WERI-Rb-1 (cell line): ENCODE measurements around the gene SAG.
"Not testable (repeated sequence)": the region's sequence is repeated elsewhere in the genome, so short reads cannot be mapped to it uniquely, and the experiment has no call there.

Experiments
- DNase-seq: peaks from one replicate; pipeline ENCODE4 v3.0.0-alpha.2; 2020
- H3K27ac ChIP-seq: fragments of 250-450 bp; sonication (Bioruptor Pico); 2 replicates; pipeline ENCODE4 v1.5.1; 2020; ENCODE audit warnings: mild to moderate bottlenecking, moderate library complexity
- H3K27me3 ChIP-seq: fragments of 250-450 bp; sonication (Bioruptor Pico); 2 replicates; pipeline ENCODE4 v1.5.1; 2021; ENCODE audit warnings: mild to moderate bottlenecking, low read depth, moderate library complexity; ENCODE audit not compliant: insufficient read depth, severe bottlenecking
- H3K36me3 ChIP-seq: fragments of 250-450 bp; sonication (Bioruptor Pico); 2 replicates; pipeline ENCODE4 v1.5.1; 2020; ENCODE audit warnings: mild to moderate bottlenecking, moderate library complexity
- H3K4me3 ChIP-seq: 2 replicates; pipeline ENCODE4 v1.5.1; 2011; ENCODE audit warnings: low read depth, mild to moderate bottlenecking, control low read depth, low read length
- H3K9me3 ChIP-seq: fragments of 250-450 bp; sonication (Bioruptor Pico); 2 replicates; pipeline ENCODE4 v1.5.1; 2021; ENCODE audit warnings: mild to moderate bottlenecking, moderate library complexity; ENCODE audit not compliant: severe bottlenecking
- CTCF ChIP-seq: IDR thresholded peaks from 2 replicates; pipeline ENCODE4 v1.5.1; 2011; ENCODE audit warnings: low read depth, mild to moderate bottlenecking, control low read depth, inconsistent platforms, low read length

SAG gene

GRCh38 chr2:233334915-233335314, 27.3 kb downstream of the SAG start:
- TF ChIP-seq CTCF, result no peak
- Histone ChIP-seq H3K27me3 (no peaks in the 10 kb centered on the region), H3K27ac (no peak overlapping the region), H3K36me3 (no peaks in the 10 kb centered on the region), H3K4me3 (no peak overlapping the region), H3K9me3 (no peaks in the 10 kb centered on the region)
- DNase-seq, result no peak

GRCh38 chr2:233336091-233336490, 28.5 kb downstream of the SAG start:
- not testable (repeated sequence) for DNase-seq, H3K9me3 ChIP-seq, H3K36me3 ChIP-seq, H3K27me3 ChIP-seq, H3K4me3 ChIP-seq, H3K27ac ChIP-seq

DNA sequence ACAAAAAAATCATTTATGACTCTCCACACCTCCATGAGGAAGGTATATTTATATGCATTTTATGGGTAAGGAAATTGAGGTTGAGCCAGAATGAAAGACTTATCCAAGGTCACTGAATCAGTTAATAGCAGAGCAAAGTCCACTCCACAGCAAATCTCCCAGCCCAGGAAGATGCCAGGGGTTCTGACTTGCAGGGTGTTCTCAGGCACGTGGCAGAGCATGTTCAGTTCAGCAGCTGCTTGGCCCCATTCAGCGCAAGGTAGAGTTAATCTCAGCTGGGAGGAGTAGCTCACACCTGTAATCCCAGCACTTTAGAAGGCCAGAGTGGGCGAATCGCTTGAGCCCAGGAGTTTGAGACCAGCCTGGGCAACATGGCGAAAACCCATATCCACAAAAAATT, 28.9 kb downstream of the SAG start:
- H3K9me3 ChIP-seq, result peaks cover 5% of the 10 kb centered on the region
- no peak for TF ChIP-seq CTCF
- H3K27me3 ChIP-seq, result no peaks in the 10 kb centered on the region
- no peak for DNase-seq
- no peak overlapping the region for H3K4me3 ChIP-seq
- no peaks in the 10 kb centered on the region for H3K36me3 ChIP-seq
- no peak overlapping the region for H3K27ac ChIP-seq

DNA sequence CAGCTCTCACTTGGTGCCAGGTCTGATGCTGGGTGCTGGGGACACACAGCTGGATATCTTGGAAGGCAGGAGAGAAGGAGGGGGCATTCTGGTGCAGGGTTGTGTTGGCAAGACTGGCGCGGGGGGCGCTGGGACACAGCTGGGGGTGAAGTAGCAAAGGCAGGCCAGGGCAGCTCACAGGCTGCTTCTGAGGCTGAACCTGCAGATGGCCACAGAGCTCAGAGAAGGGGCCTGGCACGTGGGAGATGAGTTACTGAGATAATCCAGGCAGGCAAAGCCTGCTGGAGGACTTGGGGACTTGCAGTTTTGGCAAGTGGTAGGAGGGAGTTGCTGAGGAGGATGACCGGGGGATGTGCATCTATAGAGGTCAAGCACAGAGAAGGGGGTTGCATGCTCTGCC, 30.4 kb downstream of the SAG start:
- Histone ChIP-seq H3K27ac (peak overlapping the region; percentile 23; the same call in 1 of the 2 replicates), H3K9me3 (peaks cover 7% of the 10 kb centered on the region), H3K36me3 (no peaks in the 10 kb centered on the region), H3K4me3 (no peak overlapping the region), H3K27me3 (no peaks in the 10 kb centered on the region)
- TF ChIP-seq CTCF, result peak; percentile 50
- peak; percentile 78 for DNase-seq

- Histone ChIP-seq H3K36me3 (no peaks in the 10 kb centered on the region), H3K27ac (peak overlapping the region; percentile 23; the same call in 1 of the 2 replicates)
Observed at GRCh38 chr2:233338812-233339368, 31.3 kb downstream of the SAG start.

DNA sequence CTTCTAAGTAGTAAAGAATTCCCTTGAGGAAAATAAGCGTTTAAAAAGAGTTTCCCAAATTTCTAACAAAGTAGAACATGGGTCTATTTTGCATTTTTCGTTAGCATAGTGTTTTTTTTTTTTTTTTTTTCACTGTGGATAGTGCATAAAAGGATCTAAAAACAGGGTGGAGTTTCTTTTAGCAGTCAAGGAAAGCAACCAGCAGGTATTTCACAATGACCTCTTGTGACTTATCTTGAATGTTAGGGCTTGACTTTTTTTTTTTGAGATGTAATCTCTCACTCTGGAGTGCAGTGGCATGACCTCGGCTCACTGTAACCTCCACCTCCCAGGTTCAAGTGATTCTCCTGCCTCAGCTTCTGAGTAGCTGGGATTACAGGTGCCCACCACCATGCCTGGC, 31.8 kb downstream of the SAG start:
- no peaks in the 10 kb centered on the region for H3K36me3 ChIP-seq
- no peak overlapping the region for H3K4me3 ChIP-seq
- H3K27me3 ChIP-seq, result no peaks in the 10 kb centered on the region
- DNase-seq, result no peak
- peaks cover 7% of the 10 kb centered on the region for H3K9me3 ChIP-seq
- TF ChIP-seq CTCF, result no peak
- H3K27ac ChIP-seq, result no peak overlapping the region

More at GRCh38 chr2:233338812-233339368, 31.3 kb downstream of the SAG start:
- no peak for DNase-seq
- Histone ChIP-seq H3K9me3 (peaks cover 7% of the 10 kb centered on the region), H3K27me3 (no peaks in the 10 kb centered on the region), H3K4me3 (no peak overlapping the region)
- TF ChIP-seq CTCF, result no peak
